Measurements from ENCODE around the gene ZDHHC14.

ZDHHC14 gene

DNA sequence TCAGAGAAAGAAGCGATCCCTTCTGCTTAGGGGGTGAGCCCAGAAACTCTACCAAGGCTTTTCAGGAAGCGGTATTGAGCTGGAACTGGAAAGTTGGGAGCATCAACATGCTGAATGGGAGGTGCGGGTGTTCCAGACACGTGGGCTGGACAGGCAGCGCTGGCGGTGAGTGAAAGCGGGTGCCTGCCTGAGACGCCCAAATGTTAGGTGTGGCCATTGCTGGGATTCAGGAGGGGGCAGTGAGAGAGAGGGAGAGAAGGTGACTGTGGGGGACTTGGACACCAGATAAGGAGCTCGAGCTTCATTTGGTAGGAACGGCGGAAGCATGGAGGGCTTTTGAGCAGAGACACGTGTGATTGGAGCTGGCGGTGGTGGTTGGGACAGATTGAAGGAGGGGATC lies 157.7 kb downstream of the ZDHHC14 start:
- no peak for ATAC-seq
- TF ChIP-seq ZFP30 (CRISPR knock-in tag; IDR thresholded peaks at IDR 0.05) (no peak), ESRRG (CRISPR knock-in tag; IDR thresholded peaks at IDR 0.05) (no peak), ZFP3 (CRISPR knock-in tag; IDR thresholded peaks at IDR 0.05) (no peak)

- TF ChIP-seq ZNF565 (CRISPR knock-in tag; conservative IDR thresholded peaks at IDR 0.05; ENCODE audit: low read depth) (no peak), TSHZ2 (CRISPR knock-in tag; IDR thresholded peaks at IDR 0.05) (no peak), CREB5 (CRISPR knock-in tag; IDR thresholded peaks at IDR 0.05; ENCODE audit: low read depth) (no peak), POU6F1 (CRISPR knock-in tag; IDR thresholded peaks at IDR 0.05; ENCODE audit: borderline replicate concordance, low read depth) (no peak), CSDC2 (CRISPR knock-in tag; IDR thresholded peaks at IDR 0.05) (no peak), TOX (CRISPR knock-in tag; IDR thresholded peaks at IDR 0.05; ENCODE audit: borderline replicate concordance) (no peak), OSR1 (CRISPR knock-in tag; IDR thresholded peaks at IDR 0.05) (no peak)
- ATAC-seq, result no peak
These were observed 158.4 kb downstream of the ZDHHC14 start for GRCh38 chr6:157539421-157539822.

GRCh38 chr6:157539900-157540752 lies 159.1 kb downstream of the ZDHHC14 start:
- TF ChIP-seq, protein P1, sequence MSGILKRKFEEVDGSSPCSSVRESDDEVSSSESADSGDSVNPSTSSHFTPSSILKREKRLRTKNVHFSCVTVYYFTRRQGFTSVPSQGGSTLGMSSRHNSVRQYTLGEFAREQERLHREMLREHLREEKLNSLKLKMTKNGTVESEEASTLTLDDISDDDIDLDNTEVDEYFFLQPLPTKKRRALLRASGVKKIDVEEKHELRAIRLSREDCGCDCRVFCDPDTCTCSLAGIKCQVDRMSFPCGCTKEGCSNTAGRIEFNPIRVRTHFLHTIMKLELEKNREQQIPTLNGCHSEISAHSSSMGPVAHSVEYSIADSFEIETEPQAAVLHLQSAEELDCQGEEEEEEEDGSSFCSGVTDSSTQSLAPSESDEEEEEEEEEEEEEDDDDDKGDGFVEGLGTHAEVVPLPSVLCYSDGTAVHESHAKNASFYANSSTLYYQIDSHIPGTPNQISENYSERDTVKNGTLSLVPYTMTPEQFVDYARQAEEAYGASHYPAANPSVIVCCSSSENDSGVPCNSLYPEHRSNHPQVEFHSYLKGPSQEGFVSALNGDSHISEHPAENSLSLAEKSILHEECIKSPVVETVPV (CRISPR knock-in tag; IDR thresholded peaks at IDR 0.05), result no peak
- TF ChIP-seq GLIS3 (CRISPR knock-in tag; IDR thresholded peaks at IDR 0.05) (no peak), OSR1 (CRISPR knock-in tag; IDR thresholded peaks at IDR 0.05) (no peak), ARNTL (CRISPR knock-in tag; IDR thresholded peaks at IDR 0.05; ENCODE audit: borderline replicate concordance, low read depth) (no peak), ZC3H10 (CRISPR knock-in tag; IDR thresholded peaks at IDR 0.05) (no peak), ZFP3 (CRISPR knock-in tag; IDR thresholded peaks at IDR 0.05) (no peak), ZNF8 (CRISPR knock-in tag; IDR thresholded peaks at IDR 0.05) (no peak), CREB5 (CRISPR knock-in tag; IDR thresholded peaks at IDR 0.05; ENCODE audit: low read depth) (no peak)
- no peak for ATAC-seq

DNA sequence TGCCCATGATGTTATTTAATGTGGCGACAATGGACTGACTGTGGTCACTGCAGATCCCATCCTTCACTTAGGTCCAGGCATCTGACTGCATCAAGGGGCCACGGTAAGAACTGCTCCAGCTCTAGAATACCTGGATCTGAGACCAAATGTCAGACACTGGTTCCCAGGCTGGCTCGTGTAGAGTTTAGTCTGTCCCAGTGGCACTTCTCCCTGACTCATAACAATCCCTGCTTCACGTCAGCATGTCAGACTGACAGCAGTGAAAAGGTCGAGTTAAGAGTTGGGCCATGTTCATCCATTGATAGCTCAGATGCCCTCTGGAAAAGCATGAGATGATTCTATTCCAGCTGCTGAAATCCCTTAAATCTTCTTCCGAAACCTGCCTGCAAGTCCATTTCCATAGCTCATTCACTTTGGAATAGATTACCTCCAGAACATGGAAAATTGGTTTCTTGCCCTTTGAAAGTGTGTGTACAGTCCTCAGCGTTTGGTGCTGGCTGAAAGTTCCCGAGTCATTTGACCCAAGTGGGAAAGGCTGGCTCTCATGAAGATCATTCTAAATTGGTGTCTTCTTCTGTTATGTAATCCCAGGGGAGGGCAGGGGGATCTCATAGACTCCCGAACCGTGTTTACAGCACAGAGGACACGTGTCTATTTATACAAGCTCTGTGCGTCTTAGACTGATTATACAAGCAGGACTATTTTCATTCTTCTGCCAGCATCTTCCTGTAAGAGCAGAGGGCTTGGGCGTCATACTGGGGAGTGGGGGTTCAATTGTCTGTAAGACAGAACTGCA lies 160.8 kb downstream of the ZDHHC14 start:
- no peak for ATAC-seq
- TF ChIP-seq CSDC2 (CRISPR knock-in tag; IDR thresholded peaks at IDR 0.05) (no peak), PPARA (CRISPR knock-in tag; IDR thresholded peaks at IDR 0.05; ENCODE audit: borderline replicate concordance) (no peak), ZNF70 (CRISPR knock-in tag; IDR thresholded peaks at IDR 0.05) (no peak), POU6F1 (CRISPR knock-in tag; IDR thresholded peaks at IDR 0.05; ENCODE audit: borderline replicate concordance, low read depth) (no peak), TCF4 (CRISPR knock-in tag; IDR thresholded peaks at IDR 0.05; ENCODE audit: borderline replicate concordance) (no peak), ARNTL (CRISPR knock-in tag; IDR thresholded peaks at IDR 0.05; ENCODE audit: borderline replicate concordance, low read depth) (no peak), TOX (CRISPR knock-in tag; IDR thresholded peaks at IDR 0.05; ENCODE audit: borderline replicate concordance) (no peak)
- TF ChIP-seq, protein P1 (CRISPR knock-in tag; IDR thresholded peaks at IDR 0.05), result no peak

Data from SK-N-SH treated with all-trans-retinoic acid at 6 μM for 48 hours (cell line).